Lower leg skin (tissue), 4 donors: ENCODE data around the gene CHAT. TPM values are rescaled to one million over a fixed set of nuclear protein-coding genes. Genes with fewer than 3 reads are reported as not detected.
A peak's percentile ranks its signal among the peaks of the same experiment; 100 is the strongest.

Experiments used
- DNase-seq, 2 donors: peaks; one replicate each; pipeline ENCODE4 v3.0.0-alpha.2; 2019; ENCODE audit warnings: low spot score in 2 of 2
- H3K4me3 ChIP-seq: fragments of 200-600 bp; sonication (generic); 2 replicates; pipeline ENCODE4 v1.5.1; 2017; ENCODE audit warnings: mild to moderate bottlenecking, low read depth; ENCODE audit not compliant: poor library complexity, severe bottlenecking
- CTCF ChIP-seq, 3 donors: fragments of 450-650 bp; IDR thresholded peaks; one replicate each; pipeline ENCODE4 v1.5.1; 2016; ENCODE audit warnings: antibody characterized with exemption in 3 of 3, mild to moderate bottlenecking in 3 of 3, moderate library complexity in 2 of 3
- POLR2A ChIP-seq, 2 donors: fragments of 450-650 bp; IDR thresholded peaks; one replicate each; pipeline ENCODE4 v1.6.1; 2016 to 2017; ENCODE audit warnings: antibody characterized with exemption in 2 of 2, mild to moderate bottlenecking in 1 of 2, moderate library complexity in 1 of 2
- WGBS, 2 donors: methylation state at CpG; one replicate each; pipeline ENCODE4 v1.1.5; 2018; 5-methylcytosine and 5-hydroxymethylcytosine counted together
- intact Hi-C: fragments of 100-400 bp; cut with DNase I; formaldehyde crosslinking; loops from one replicate; pipeline ENCODE4 v1.15.0; 2023; ENCODE audit warnings: low total_unique reads
- total RNA-seq, 4 donors: library from RNA; depleted of rRNA; stranded (reverse); fragments of >200 nt; gene quantifications; one replicate each; pipeline ENCODE4 v1.1.0, GENCODE V29; 2016

CHAT gene
- total RNA-seq, 4 donors from 2014 or later = not detected

GRCh38 chr10:49598164-49598856 lies 15.5 kb upstream of the CHAT start:
- 75 to 79% methylated on average over 6 to 8 of the region's 8 CpGs for WGBS, 2 donors
- DNase-seq = peak in 1 of 2 donors; percentile 8
- no peak overlapping the region for H3K4me3 ChIP-seq
- no peak for TF ChIP-seq CTCF (IDR thresholded peaks at IDR 0.05)
- intact Hi-C loops = no loop called here

GRCh38 chr10:49598986-49599385 lies 14.9 kb upstream of the CHAT start:
- H3K4me3 ChIP-seq = no peak overlapping the region
- intact Hi-C loops = no loop called here
- 58 to 70% methylated on average over 4 of the region's 4 CpGs for WGBS, 2 donors
- peak in 1 of 2 donors; percentile 8 for DNase-seq
- TF ChIP-seq CTCF (IDR thresholded peaks at IDR 0.05) (no peak), POLR2A (IDR thresholded peaks at IDR 0.05) (no peak)

- no peak for TF ChIP-seq CTCF (IDR thresholded peaks at IDR 0.05)
- TF ChIP-seq POLR2A (IDR thresholded peaks at IDR 0.05) = no peak
- no peak overlapping the region for H3K4me3 ChIP-seq
- no peak for DNase-seq
- 65 to 69% methylated on average over 3 of the region's 3 CpGs for WGBS, 2 donors
- intact Hi-C loops = no loop called here
Measured at GRCh38 chr10:49599546-49599945, 14.3 kb upstream of the CHAT start.

- H3K4me3 ChIP-seq = no peak overlapping the region
- no peak for TF ChIP-seq POLR2A (IDR thresholded peaks at IDR 0.05)
- no peak for TF ChIP-seq CTCF (IDR thresholded peaks at IDR 0.05)
- WGBS, 2 donors = 87 to 94% methylated on average over 8 of the region's 8 CpGs
- DNase-seq = no peak
- intact Hi-C loops = loop anchor here (10.0 kb wide), 1 partner anchor 865 kb away; no protein-coding TSS in a partner anchor
Measured at GRCh38 chr10:49600046-49600445, 13.8 kb upstream of the CHAT start.

GRCh38 chr10:49600781-49601400 lies 12.9 kb upstream of the CHAT start:
- TF ChIP-seq CTCF (IDR thresholded peaks at IDR 0.05) (no peak), POLR2A (IDR thresholded peaks at IDR 0.05) (no peak)
- no peak overlapping the region for H3K4me3 ChIP-seq
- 74 to 75% methylated on average over 4 of the region's 4 CpGs for WGBS, 2 donors
- DNase-seq = no peak
- intact Hi-C loops = loop anchor here (10.0 kb wide), 1 partner anchor 866 kb away; no protein-coding TSS in a partner anchor
